ENCODE data around the gene LAMB1.

- TF ChIP-seq CTCF (IDR thresholded peaks at IDR 0.05) (no peak), POLR2A (IDR thresholded peaks at IDR 0.05) (no peak)
Observed at GRCh38 chr7:107944411-107945169, 58.4 kb downstream of the LAMB1 start.
